ENCODE results near the gene KLHL40.

DNA sequence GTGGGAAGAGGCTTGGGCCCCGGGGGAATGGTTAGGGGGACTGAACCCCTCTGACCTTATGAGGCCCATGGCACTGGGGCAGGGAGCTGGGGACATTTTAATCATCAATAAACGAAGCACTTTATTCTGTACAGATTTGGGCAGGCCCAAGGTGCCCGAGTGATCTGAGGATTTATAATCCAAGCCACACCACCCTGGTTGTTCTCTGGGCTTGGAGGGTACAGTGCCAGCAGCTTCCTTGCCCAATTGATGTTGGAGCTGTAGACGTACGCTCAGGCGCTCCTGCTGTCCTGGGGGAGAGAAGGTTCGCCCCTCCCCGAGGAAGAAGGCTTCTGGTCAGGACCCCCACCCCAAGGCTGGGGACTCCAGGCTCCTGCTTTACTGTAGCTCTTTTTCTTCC, 19.3 kb upstream of the KLHL40 start:
- TF ChIP-seq, protein P1, sequence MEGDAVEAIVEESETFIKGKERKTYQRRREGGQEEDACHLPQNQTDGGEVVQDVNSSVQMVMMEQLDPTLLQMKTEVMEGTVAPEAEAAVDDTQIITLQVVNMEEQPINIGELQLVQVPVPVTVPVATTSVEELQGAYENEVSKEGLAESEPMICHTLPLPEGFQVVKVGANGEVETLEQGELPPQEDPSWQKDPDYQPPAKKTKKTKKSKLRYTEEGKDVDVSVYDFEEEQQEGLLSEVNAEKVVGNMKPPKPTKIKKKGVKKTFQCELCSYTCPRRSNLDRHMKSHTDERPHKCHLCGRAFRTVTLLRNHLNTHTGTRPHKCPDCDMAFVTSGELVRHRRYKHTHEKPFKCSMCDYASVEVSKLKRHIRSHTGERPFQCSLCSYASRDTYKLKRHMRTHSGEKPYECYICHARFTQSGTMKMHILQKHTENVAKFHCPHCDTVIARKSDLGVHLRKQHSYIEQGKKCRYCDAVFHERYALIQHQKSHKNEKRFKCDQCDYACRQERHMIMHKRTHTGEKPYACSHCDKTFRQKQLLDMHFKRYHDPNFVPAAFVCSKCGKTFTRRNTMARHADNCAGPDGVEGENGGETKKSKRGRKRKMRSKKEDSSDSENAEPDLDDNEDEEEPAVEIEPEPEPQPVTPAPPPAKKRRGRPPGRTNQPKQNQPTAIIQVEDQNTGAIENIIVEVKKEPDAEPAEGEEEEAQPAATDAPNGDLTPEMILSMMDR (conservative IDR thresholded peaks at IDR 0.05; ENCODE audit: low read depth, low read length): no peak
- no peak for TF ChIP-seq EZH2 (IDR thresholded peaks at IDR 0.05; ENCODE audit: borderline replicate concordance, low read depth, low read length, poor library complexity, severe bottlenecking)
